SW 1271 (cell line): Measurements from ENCODE around the gene SLC12A7.
A peak's percentile ranks its signal among the peaks of the same experiment; 100 is the strongest.
"Not testable (repeated sequence)": the region's sequence is repeated elsewhere in the genome, so short reads cannot be mapped to it uniquely, and the experiment has no call there.

Source experiments
- DNase-seq, 2 experiments: peaks; one replicate each; lab custom pipeline; 2025; lab: John Stamatoyannopoulos, UW

Gene SLC12A7

GRCh38 chr5:1111727-1112289, at the start of gene SLC12A7:
Gene SLC12A7 (minus strand): TSS chr5:1112063. CDS start chr5:1111991, 72 bp downstream.
- DNase-seq = peak in 1 of 2 experiments; percentile 50

- no peak for DNase-seq
These were observed 49.4 kb upstream of the SLC12A7 start for GRCh38 chr5:1161108-1161832.

DNA sequence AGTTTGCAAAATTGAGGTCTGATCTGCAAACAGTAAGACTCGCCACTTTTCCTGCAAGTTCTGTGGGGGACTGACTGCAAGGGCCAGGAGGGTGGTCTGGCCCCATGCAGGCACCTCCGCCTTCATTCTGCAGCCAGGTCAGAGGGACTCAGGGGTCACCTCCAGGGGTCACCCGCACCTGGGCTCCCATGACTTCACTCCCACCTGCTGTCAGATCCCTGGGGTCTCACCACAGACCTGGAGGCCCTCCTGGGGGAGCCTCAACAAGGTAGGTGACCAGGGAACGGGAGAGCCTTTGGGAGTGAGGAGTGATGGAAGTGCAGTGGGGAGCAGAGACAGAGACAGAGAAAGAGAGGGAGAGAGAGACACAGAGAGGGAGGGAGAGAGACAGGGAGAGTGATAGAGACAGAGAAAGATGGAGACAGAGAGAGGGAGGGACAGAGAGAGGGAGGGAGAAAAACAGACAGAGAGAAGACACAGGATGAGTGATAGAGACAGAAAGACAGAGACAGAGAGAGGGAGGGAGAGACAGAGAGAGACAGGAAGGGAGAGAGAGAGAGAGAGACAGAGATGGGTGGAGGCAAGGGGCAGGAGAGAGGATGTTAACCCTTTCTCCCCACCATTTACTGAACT, 48.0 kb upstream of the SLC12A7 start:
- DNase-seq = no peak

GRCh38 chr5:1159341-1159675, 47.4 kb upstream of the SLC12A7 start:
- no peak for DNase-seq

GRCh38 chr5:1158647-1159340, 46.9 kb upstream of the SLC12A7 start:
- no peak for DNase-seq

- not testable (repeated sequence) for DNase-seq
These were observed 45.7 kb upstream of the SLC12A7 start for GRCh38 chr5:1157461-1157986.

GRCh38 chr5:1156754-1157460, 45.0 kb upstream of the SLC12A7 start:
- DNase-seq = no peak

- DNase-seq = no peak
These were observed 44.3 kb upstream of the SLC12A7 start for GRCh38 chr5:1156033-1156753.

DNA sequence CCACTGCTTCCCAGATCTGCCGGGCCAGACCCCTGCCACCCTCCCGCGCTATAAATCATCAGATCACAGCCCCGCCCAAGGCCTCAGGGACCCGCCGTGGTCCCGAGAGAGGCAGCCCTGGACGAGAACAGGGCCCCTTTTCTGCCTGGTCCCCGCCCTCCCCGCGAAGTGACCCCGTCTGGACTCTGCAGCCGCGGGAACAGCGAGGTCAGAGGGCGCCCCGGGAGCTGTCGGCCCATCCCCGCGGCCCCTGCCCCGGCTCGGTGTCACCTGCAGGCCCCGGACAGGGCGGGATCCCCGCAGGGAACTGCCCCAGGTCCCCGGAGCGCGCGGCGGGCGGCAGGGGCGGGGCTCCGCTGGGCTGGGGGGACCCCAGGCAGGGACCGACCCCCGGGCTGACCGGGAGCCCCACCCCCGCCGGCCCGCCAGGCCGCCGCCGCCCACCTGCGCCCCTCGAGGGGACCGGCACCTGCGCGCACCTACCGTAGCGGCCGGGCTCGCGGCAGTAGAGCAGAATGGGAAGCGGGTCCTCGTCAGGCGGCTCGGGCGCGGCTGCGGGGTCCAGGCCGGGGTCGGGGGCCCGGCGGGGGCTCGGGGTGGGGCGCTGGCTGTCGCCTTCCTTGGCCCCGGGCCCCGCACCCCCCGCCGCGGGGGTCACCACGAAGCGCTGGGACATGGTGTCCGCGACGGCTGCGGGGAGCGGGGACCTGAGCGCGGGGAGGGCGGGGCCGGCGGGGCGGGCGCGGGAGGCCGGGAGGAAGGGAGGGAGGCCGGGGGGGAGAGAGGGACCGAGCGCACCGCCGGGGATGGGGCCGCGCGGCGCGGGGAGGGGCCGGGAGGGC, 43.5 kb upstream of the SLC12A7 start:
- DNase-seq = no peak

GRCh38 chr5:1153428-1153827, 41.6 kb upstream of the SLC12A7 start:
- no peak for DNase-seq

DNA sequence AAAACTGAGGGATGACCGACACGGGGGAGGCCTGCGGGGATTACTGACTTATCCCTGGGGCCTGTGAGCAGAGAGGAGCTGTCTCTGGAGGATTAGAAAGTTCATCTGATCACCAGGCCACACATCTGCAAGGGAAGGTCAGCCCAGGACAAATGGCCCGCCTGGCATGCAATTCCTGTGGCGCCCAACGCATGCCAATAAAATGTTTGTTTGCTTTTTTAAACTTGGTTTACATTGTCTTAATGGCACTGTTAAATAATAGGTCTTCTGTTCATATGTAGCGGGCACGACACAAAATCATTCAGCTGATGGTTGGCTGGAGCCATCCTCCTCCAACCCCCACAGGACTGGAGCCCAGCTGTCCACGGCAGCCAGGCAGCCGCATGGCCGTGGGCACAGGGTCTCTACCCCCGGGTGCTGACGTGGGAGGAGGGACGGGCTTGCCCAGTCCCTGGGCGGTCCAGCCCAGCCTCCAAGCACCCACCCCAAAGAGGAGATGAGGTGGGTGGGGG, 41.0 kb upstream of the SLC12A7 start:
- no peak for DNase-seq

DNA sequence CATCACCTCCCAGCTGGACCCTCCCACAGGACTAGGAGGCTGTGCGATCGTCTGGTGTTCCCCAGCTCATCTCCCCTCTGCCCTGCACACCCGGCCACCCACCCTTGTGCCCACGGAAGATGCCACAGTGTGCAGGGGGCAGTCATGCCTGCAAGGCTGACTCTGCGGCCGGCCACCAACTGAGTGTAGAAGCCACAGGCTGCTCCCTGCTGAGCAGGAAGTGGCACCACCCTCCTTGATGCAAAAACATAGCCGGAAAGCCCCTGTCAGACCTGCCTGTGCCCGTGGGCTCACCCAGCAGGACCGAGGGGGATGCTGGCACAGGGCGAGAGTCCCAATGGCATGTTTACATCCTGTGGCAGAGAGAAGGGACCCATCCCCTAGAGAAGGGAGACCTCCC, 40.3 kb upstream of the SLC12A7 start:
- DNase-seq = no peak

GRCh38 chr5:1151316-1151715, 39.5 kb upstream of the SLC12A7 start:
- no peak for DNase-seq

GRCh38 chr5:1150866-1151265, 39.0 kb upstream of the SLC12A7 start:
- DNase-seq = no peak

- no peak for DNase-seq
These were observed 33.0 kb upstream of the SLC12A7 start for GRCh38 chr5:1144638-1145396.

GRCh38 chr5:1144089-1144488, 32.2 kb upstream of the SLC12A7 start:
- no peak for DNase-seq

- DNase-seq = no peak
These were observed 31.7 kb upstream of the SLC12A7 start for GRCh38 chr5:1143670-1143951.

GRCh38 chr5:1142886-1143669, 31.2 kb upstream of the SLC12A7 start:
- DNase-seq = no peak

GRCh38 chr5:1141834-1142233, 30.0 kb upstream of the SLC12A7 start:
- DNase-seq = no peak
